Colonic mucosa (tissue), 4 donors: Measurements from ENCODE around the gene FAAH2. TPM values are rescaled to one million over a fixed set of nuclear protein-coding genes. Genes with fewer than 3 reads are reported as not detected.

Experiments used
- DNase-seq: peaks from one replicate; pipeline ENCODE4 v3.0.0-alpha.2; 2020
- H3K27ac ChIP-seq: fragments of 200-600 bp; one replicate; pipeline ENCODE4 v1.8.0; 2021
- H3K27me3 ChIP-seq: fragments of 200-600 bp; one replicate; pipeline ENCODE4 v1.8.0; 2021
- H3K36me3 ChIP-seq: fragments of 200-600 bp; one replicate; pipeline ENCODE4 v1.8.0; 2021
- H3K4me1 ChIP-seq: fragments of 200-600 bp; one replicate; pipeline ENCODE4 v1.8.0; 2021; ENCODE audit warnings: mild to moderate bottlenecking
- H3K4me3 ChIP-seq: fragments of 200-600 bp; one replicate; pipeline ENCODE4 v1.8.0; 2021
- H3K9ac ChIP-seq, 2 donors: one replicate each; pipeline ENCODE4 v1.7.0; 2013; ENCODE audit warnings: control low read depth in 2 of 2, low read depth in 2 of 2, low read length in 2 of 2
- H3K9me3 ChIP-seq: fragments of 200-600 bp; one replicate; pipeline ENCODE4 v1.8.0; 2021
- CTCF ChIP-seq: fragments of 200-600 bp; IDR thresholded peaks from one replicate; pipeline ENCODE4 v1.8.0; 2022; ENCODE audit warnings: antibody characterized with exemption, mild to moderate bottlenecking
- intact Hi-C: fragments of 100-400 bp; cut with DNase I; formaldehyde crosslinking; loops from one replicate; pipeline ENCODE4 v1.14.1; 2022
- total RNA-seq, 2 donors: library from RNA; stranded (reverse); fragmentation: NEBNext Ultra II Directional in 1 of 2; extraction: Animal tissue kit (Norgen Biotek cat#: 25700) in 1 of 2; gene quantifications; one replicate each; pipeline ENCODE4 v1.2.1, GENCODE V29; 2021
- donor health status: healthy.
- donor health status: DM: no; HTN: no; CAD: no.
- donor health status: DM: no; HTN: no; CAD: no.

Gene FAAH2
- total RNA-seq, 2 donors from 2014 or later: 5.6 to 11.3 TPM

- H3K36me3 ChIP-seq: no peaks in the 10 kb centered on the region
- H3K27me3 ChIP-seq: no peaks in the 10 kb centered on the region
- no peaks in the 10 kb centered on the region for H3K4me1 ChIP-seq
- DNase-seq: no peak
- no peak overlapping the region for H3K9ac ChIP-seq
- no peak for TF ChIP-seq CTCF
- no peak overlapping the region for H3K27ac ChIP-seq
- no peak overlapping the region for H3K4me3 ChIP-seq
- intact Hi-C loops: no loop called here
- no peaks in the 10 kb centered on the region for H3K9me3 ChIP-seq
Observed at GRCh38 chrX:57422790-57423189, 136.3 kb downstream of the FAAH2 start.

GRCh38 chrX:57445076-57445475 lies 158.6 kb downstream of the FAAH2 start:
- H3K27me3 ChIP-seq: peaks cover 4% of the 10 kb centered on the region

GRCh38 chrX:57445832-57446231 lies 159.3 kb downstream of the FAAH2 start:
- TF ChIP-seq CTCF: no peak
- Histone ChIP-seq H3K4me3 (no peak overlapping the region), H3K9me3 (no peaks in the 10 kb centered on the region), H3K27me3 (peaks cover 4% of the 10 kb centered on the region), H3K27ac (no peak overlapping the region), H3K9ac (no peak overlapping the region), H3K36me3 (no peaks in the 10 kb centered on the region), H3K4me1 (no peaks in the 10 kb centered on the region)
- no peak for DNase-seq
- intact Hi-C loops: no loop called here

More at GRCh38 chrX:57445076-57445475, 158.6 kb downstream of the FAAH2 start:
- Histone ChIP-seq H3K27ac (no peak overlapping the region), H3K4me3 (no peak overlapping the region), H3K36me3 (no peaks in the 10 kb centered on the region), H3K4me1 (no peaks in the 10 kb centered on the region), H3K9ac (no peak overlapping the region), H3K9me3 (no peaks in the 10 kb centered on the region)
- no peak for TF ChIP-seq CTCF
- DNase-seq: no peak
- intact Hi-C loops: no loop called here

- no peaks in the 10 kb centered on the region for H3K36me3 ChIP-seq
- DNase-seq: no peak
- no peak overlapping the region for H3K27ac ChIP-seq
- no peak overlapping the region for H3K9ac ChIP-seq
- intact Hi-C loops: no loop called here
- TF ChIP-seq CTCF: no peak
- H3K4me3 ChIP-seq: no peak overlapping the region
- no peaks in the 10 kb centered on the region for H3K9me3 ChIP-seq
- no peaks in the 10 kb centered on the region for H3K4me1 ChIP-seq
- peaks cover 4% of the 10 kb centered on the region for H3K27me3 ChIP-seq
Observed at GRCh38 chrX:57447856-57448255, 161.3 kb downstream of the FAAH2 start.

GRCh38 chrX:57451426-57452020 lies 165.0 kb downstream of the FAAH2 start:
- intact Hi-C loops: loop anchor here (10.0 kb wide), 1 partner anchor 297 kb away; no protein-coding TSS in a partner anchor
- Histone ChIP-seq H3K27ac (no peak overlapping the region), H3K27me3 (no peaks in the 10 kb centered on the region), H3K4me1 (no peaks in the 10 kb centered on the region), H3K9me3 (no peaks in the 10 kb centered on the region), H3K36me3 (no peaks in the 10 kb centered on the region), H3K4me3 (no peak overlapping the region), H3K9ac (no peak overlapping the region)
- no peak for DNase-seq
- no peak for TF ChIP-seq CTCF
